HG03060 (cell line): ENCODE measurements around the gene SCTR.

ENCODE experiments used
- ATAC-seq: cut with Tn5 transposase; IDR thresholded peaks from one replicate; pipeline ENCODE4 v1.9.1; 2021; ENCODE audit warnings: low read depth, moderate number of reproducible peaks; ENCODE audit not compliant: unreplicated experiment

Gene SCTR

DNA sequence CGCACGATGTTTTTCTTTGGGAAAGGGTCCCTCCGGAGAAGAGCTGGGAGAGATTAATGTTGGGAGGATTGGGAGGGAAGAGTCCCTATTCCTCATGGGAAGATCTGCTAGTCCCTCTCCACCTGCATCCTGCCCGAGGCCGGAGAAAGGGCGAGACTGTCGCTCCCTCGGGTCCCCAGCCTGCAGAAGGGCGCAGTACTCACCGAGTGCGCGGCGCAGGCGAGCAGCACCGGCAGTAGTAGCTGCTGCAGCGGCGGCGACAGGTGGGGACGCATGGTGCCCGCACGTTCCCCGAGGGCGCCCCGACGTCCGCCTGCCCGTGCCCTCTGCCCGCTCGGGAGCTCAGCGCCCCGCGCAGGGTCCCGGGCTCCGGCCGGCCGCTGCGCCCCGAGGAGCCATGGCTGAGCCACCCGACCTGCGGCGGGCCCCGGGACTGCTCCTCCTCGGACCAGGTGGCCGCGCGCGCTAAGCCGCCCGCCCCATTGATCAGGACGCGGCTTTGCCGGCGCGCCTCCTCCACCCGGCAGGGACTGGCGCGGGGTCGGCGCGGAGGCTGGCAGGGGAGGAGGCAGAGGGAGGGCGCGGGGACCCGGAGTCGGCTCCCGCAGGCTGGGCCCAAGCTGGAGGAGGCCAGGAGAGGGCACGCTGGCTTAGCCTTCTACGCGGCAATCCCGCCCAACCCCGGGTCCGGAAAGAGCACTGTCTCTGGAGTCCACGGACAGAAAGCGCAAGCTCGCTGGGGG lies at the start of gene SCTR:
Gene SCTR, minus strand, starts transcription at position 532 of the 743 bp plus-strand sequence. Its CDS starts 257 bp downstream, at position 275.
- no peak for ATAC-seq

DNA sequence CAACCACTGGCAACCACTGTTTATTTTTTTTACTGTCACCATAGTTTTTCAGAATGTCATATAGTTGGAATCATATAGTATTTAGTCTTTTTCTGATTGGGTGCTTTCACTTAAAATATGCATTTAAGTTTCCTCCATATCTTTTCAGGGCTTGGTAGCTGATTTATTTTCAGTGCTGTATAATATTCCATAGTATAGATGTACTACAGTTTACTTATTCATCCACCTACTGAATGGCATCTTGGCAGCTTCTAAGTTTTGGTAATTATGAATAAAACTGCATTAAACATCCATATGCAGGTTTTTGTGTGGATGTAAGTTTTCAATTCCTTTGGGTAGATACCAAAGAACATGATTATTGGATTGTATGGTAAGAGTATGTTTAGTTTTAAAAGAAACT lies 43.0 kb upstream of the SCTR start:
- no peak for ATAC-seq

DNA sequence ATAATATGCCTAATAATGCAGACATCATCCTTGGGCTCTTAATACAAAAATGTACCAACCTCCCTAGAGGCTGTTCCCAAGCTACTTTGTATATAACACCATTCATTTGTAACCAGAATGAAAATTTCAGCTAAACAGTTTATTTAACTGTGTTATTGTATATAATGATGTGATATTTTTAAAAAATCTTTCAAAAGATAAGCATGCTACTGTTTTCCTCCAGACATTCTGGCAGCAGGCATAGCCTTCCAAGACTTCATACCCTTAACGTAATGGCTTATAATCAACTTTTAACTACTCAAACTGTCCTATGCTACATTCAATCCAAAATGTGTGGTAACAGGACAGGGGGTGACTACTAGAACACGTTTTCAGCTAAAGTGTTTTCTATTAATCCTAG lies 41.2 kb upstream of the SCTR start:
- no peak for ATAC-seq

DNA sequence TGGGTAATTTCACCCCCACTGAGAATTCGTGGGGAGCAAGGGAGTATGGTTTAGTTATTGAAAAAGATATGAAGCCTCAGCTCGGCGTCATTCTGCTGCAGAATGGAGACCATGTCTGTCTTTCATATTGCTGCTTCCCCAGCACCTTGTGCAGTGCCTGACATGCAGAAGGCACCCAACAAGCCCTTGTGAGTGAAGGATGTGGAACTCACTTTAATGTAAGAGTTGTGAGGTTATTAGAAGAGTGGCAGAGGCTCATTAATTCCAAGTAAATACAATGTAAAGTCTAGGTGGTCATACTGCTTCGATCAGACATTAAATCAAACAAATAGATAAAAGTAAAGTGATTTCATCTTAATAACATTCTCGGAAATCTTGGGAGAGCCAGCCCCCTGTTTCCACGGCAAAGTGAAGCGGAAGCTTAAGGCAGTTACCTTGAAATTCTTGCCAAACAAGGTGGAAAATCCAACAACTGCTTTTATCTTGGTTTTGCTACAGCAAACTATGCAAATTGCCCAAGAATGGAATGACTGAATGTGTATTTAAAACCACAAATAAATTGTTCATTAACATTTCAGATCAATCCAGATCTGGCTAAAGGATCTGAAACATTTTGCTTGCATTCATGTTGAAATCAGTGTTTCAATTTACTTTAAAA lies 29.5 kb upstream of the SCTR start:
- no peak for ATAC-seq

DNA sequence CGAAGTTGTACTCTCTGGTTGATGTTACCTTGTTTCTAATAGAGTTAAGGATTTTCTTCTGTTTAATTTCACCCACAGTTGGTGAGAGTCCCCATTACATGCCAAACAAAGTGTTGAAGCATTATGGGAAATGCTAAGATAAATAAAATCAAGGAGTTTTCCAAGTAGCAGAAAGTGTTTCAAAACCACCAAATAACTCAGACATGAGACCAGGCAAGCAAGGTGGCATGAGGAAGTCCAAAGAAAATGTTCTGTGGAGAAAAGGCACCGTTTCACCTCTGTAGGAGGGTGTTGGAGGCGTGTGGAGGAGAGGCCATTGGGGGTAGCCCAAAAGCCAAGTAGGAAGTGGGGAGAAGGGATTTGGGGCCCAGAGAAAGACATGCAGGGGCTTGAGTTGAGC lies 28.6 kb upstream of the SCTR start:
- no peak for ATAC-seq

DNA sequence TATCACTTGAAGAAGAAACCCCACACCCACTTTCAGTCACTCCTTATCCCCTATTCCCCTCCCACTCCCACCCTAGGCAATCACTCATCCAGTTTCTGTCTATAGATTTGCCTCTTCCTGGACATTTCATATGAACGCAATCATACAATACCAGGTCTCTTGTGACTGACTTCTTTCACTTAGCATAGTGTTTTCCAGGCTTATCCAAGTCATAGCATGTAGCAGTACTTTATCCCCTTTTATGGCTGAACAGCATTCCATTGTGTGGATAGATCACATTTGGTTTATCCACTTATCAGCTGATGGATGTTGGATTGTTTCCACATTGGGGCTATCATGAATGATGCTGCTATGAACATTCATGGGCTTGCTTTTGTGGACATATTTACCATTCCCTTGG lies 26.6 kb upstream of the SCTR start:
- no peak for ATAC-seq

DNA sequence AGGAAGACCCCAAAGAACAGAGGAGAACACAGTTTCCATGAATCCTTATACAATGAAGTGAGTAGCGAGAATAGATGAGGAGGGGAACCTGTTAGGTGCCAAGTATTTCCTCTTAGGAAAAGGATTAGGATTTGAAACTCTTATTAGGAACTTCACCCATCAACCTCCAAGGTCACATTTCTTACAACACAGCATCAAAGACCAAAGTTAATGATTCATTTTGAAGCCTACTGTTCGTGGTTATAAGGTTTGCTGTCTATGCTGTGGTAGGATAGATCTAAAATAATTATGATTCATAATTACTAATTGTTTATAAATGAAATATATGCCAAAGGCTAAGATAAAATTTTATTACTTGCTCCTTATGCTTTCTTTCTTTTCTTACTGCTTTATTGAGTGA lies 26.1 kb upstream of the SCTR start:
- no peak for ATAC-seq

DNA sequence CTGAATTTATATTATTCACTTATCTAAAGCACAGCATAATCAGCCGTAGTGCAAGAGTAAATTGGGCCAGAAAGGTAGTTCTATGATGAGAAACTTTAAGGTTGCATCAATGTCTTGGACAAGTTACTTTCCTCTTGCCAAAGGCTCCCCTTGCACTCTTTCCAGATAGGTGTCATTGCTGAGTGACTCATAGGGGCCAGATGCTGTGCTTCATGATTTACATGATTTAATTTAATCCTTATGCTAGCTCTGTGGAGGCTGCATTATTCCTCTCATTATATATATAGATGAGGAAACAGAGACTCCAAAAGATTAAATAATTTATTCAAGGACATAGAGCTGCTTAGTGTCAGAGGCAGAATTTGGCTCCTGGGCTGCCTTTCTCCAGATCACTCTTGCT lies 25.0 kb upstream of the SCTR start:
- ATAC-seq, result no peak

DNA sequence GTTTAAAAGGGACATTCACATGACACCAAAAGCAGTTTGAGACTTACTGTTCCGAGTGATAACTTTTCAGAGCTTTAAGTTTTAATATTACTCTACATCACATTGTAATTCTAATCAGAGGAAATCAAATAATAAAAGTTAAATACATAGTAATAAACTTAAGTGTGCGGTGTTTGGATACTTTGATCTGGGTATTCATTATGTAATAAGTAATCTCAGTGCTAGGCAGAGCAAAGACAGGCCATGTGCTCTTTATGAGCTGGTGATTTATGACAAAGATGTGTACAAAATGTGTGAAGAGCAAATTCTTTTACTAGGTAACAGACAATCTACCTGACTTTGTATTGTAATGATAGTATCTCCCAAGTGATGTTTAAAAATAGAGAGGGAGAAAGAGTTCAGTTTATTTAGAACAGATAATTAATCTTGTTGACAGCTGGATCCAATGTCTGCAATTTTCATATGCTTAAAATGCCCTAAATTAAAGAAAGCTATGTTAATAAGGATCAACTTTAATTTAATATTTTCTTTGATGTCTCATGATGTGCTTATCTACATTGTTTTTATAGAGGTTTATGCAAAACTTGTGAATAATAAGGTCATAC lies 24.3 kb upstream of the SCTR start:
- no peak for ATAC-seq

DNA sequence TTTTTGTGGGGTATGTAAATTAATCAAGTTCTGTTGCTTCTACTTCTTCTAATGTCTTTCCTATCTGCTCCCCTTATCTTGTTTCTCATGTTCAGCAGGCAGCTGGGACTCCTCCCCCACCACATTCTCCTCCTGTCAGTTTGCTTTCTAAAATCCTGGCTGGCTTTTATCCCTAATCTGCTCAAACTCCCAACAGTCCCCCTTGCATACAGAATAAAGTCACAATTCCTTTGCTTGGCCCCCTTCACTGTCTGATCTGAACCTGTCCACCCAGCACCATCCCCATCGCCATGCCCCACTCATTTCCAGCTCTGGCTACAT lies 22.1 kb upstream of the SCTR start:
- no peak for ATAC-seq

DNA sequence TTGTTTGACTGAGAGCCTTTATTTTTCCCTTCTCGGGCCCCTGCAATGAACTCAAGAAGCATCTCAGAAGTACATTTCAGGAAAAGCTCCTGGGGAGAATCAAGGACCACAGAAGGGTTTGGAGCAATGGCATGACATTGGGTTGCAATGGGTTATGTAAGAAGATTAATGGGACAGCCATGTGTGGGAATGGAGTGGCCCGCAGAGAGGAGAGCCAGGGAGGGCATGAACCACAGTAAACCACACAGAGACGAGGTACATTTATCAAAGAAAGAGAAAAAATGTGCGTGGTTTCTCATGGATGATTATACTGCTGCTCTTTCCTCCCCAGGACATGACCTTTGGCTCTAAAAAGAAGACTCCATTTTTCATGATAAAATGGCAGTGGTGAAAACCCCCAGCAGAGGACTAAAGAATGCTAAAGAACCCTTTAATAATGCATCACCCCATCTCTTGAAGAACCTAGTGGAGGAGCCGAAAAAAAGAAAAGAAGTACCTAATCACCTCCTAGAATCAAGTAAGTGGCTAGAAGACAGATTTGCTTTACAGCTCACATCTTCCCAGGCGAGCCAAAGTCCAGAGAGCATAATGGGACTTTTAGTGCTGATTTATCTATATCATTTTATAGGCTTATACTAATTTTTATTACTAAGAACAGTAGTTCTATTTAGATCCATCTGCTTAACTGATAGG lies 21.6 kb upstream of the SCTR start:
- no peak for ATAC-seq

DNA sequence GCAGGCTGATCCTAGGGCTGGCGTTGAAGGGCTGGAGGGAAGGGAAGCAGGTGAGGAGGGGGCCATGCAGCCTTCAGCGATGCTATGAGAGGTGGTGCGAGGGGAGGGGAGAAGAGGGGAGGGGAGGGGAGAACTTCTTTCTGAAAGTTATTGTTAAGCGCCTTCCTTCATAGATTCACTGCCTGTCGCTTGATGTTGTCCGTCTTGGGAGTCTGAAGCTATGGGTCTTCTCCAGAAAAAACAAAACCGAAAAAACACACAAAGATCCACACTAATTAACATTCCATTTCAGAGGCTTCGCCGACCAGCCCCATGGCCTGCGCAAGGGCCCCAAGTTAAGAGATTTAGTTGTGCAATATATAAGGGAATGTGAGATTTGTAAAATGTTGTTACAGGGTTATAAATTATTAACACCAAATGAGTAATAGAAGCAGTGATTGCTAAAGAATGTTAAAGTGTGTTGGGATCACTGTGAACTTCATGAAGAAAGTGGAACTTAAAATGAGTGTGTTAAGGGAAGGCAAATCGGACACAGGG lies 20.7 kb upstream of the SCTR start:
- ATAC-seq, result no peak

DNA sequence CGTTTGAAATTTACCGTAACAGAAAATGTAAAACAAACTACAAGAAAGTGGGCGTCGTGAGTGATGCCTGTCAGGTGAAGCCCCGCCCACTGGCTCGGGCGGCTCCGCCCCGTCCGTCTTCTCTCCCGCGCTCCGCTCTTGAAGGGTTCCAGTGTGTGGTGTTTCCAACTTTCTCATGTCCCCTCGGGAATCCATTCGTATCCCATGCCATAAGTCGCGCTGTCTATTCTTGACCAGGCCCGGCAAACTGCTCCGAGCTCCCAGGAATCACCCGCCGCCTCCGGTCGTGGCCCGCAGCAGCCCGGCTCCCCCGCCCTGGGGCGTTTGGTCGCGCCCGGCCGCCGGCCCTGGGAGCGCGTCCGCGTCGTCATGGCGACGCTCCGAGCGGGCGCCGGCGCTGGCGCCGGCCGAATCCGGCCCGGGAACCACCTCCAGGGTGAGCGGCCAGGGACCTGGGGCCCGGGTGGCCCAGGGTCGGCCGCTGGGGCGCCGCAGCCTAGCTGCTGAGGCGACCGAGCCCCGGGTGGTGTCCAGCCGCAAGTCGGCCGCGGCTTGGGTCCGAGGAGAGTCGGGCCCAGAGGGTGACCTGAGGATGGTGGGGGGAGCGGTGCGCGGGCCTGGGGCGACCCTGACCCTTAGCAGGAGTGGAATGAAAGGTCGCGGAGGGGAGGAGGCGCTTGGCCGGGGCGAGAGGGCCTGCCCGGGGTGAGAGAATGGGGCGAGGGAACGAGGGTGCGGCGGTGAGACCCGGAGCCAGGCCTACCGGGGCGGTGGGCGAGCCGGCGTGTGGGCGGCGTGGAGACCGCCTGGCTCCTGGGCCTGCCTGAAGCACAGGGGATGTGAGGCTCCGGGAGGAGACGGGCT lies 20.0 kb upstream of the SCTR start, which contains the start of gene CFAP221:
Gene CFAP221, plus strand, starts transcription at position 375 of the 864 bp plus-strand sequence. CDS start 1,683 bp downstream, outside the sequence.
- no peak for ATAC-seq

DNA sequence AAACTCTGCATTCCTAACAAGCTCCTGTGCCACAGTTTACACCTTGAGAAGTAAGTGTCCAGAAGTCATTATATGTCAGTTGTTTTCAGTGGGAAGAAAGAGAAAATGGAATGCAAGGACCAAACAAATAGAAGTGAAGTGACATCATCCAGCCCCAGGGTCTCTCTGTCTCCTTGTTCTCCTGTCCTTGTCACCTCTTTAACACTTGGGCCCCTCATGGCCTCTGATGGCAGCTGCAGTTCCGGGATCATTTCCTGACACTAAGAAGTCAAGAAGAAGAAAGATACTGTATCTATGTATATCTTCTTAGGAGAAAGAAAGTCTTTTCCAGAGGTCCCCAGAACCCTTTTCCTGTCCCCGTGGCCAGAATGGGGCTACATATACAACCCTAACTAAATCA lies 17.2 kb upstream of the SCTR start:
- ATAC-seq, result no peak

DNA sequence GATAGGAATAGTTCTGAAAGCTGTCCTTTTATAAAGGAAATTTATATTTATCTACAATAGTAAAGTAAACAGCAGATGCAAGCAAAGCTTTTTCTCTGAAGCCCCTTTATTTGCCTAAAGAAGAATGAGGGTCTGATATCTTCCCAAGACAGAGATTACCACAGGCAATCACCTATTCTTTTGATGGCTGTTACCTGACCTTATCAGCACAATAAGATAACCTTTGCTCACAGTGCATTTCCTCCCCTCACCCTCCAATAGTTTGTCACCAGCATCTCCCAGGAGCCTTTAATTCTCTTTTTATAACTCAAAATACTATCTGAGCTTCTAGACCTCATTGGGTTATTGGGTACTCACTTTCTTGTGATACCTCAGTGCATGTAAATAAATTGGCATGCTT lies 13.5 kb upstream of the SCTR start:
- ATAC-seq, result no peak

DNA sequence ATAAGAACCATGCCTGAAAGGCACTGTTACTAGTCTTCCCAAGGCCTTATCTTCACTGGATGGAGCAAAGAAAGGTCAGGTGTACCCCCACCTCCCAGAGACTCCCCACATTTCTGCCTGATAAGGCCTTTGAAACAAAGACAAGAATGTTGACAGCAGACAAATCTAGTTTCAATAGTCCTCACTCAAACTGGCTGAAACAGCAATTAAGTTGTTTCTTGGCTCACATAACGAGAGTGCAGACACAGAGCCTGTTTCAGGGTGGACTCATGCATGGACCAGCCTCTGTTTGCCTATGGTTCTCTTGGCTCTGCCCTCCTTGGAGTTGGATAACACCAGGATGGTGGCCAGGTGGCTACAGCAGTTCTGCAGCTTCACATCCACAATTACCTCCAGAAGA lies 12.4 kb upstream of the SCTR start:
- ATAC-seq, result no peak

DNA sequence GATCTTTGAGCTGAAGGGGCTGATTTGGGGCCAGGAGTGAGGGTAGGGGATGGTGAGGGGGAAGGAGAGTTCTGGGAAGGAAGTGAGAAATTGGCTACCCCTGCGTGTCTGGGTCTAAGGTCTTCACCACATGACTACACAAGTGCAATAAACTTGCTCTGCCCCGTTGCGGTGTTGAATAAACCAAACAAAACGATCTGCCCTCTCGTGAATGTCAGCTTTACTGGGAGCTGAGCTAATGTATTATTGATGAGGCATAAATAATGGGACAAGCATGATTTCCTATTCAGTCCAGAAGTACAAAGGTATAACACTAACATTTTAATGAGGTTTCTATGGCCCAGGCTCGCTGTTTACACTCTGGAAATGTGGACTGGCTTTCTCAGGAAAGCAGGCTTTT lies 11.9 kb upstream of the SCTR start:
- ATAC-seq, result no peak

DNA sequence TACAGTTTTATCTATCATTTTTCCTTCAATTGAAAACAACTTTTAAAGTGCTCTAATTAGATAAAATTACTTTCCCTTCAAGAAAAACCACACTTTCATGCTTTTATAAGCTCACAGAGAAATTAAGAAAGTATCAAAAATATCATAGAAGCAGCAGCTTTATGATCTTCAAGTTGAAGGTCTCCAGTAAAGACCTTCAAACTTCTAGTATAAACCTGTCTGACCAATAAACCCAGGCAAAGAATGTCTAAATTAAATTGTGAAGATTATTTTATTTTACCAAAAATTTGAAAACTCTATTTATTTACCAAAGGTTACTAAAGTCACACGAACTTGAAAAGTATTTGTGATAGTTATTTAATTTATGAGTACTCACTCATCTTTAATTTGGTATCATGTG lies 9.3 kb upstream of the SCTR start:
- no peak for ATAC-seq

DNA sequence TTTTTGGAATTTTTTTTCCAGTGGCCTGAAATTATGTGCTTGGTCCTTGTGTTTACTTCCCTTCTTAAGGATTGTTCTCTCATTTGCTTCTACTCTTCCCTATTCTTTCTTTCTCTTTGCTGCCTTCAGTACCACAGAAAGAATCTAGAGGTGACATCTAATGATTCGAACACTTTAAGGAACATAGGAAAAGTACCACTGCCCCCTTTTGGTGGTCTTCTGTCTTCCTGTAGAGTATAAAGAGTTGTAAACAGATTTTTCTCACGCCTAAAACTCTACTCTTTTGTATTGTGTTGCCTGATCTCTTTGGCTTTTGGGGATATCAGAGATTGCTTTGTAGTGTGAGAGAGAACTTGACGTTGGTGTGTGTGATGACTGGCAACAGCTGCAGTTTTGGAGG lies 7.0 kb upstream of the SCTR start:
- no peak for ATAC-seq

DNA sequence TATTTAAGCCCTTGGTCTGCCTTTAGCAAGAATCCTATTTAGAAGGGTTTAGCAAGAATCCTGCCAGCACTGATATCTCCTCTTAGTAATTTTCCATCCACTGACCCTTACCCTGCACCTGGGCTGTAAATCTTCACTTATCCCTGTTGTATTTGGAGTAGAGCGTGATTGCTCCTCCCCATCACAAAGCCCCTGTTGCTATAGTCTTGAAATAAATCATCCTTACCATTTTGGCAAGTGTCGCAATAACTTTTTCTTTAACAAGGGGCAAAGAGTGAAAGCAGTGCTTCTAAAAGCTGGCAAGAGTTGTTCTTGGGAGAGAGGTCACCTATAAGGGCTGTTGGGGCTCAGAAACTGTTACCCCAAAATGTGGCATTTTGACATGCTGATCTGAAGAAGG lies 3.7 kb upstream of the SCTR start:
- no peak for ATAC-seq
